Raji (cell line): ENCODE results near the gene SCP2.

ENCODE experiments used
- POLR2A ChIP-seq: IDR thresholded peaks from 2 replicates; pipeline ENCODE4 v1.6.1; 2011; ENCODE audit warnings: low read depth, low read length, control low read depth; ENCODE audit not compliant: insufficient read depth

Gene SCP2

DNA sequence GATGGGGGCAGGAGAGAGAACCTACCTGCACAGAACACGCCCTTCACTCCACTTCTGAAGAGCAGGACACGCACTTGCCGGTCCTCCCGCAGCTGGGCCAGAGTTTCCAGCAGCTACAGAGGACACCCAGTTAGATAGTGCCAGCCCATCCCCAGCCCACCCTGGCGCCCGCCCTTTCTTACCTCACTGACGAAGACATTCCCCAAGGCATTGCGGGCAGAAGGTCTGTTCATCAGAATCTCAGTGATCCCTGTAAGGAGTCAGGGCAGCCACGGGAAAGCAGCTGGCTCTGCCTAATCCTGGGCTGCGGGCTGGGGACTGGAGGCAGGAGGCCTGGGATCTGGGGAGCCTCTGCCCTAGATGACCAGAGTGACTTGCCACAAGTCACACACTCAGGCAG lies 15.5 kb upstream of the SCP2 start:
- no peak for TF ChIP-seq POLR2A

DNA sequence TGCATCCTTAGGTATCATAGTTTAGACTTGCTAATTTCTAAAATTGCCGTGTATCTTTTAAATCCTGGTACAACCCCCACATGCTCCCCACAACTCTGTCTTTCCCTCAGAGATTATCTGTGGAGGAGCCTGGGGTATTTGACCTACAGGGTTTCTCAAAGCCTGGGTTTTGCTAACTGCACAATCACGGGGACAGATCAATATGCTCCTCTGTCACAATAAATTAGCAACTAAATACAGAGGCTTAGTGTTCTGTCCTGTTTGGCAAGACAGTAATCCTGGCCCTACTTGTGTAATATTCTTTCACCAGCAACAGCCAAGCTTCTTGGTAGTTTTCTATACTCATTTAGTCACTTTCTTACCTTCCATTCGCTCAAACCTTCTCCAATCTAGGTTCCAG lies 14.1 kb upstream of the SCP2 start:
- no peak for TF ChIP-seq POLR2A

DNA sequence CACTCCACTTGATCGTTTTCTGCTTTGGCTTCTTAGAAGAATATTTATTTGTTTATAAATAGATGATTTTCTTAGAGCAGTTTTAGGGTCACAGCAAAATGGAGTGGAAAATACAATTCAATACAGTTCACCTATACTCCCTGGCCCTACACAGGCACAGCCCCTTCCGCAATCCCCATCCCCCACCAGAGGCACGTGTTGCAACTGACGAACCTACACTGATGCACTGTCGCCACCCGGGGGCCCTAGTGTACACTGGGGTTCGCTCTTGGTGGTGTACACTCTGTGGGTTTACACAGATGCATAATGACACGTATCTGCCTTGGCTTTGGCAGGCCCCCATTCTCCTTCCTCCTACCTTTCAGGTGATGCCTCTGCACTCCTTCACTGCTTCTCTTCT lies 13.5 kb upstream of the SCP2 start:
- TF ChIP-seq POLR2A, result no peak

DNA sequence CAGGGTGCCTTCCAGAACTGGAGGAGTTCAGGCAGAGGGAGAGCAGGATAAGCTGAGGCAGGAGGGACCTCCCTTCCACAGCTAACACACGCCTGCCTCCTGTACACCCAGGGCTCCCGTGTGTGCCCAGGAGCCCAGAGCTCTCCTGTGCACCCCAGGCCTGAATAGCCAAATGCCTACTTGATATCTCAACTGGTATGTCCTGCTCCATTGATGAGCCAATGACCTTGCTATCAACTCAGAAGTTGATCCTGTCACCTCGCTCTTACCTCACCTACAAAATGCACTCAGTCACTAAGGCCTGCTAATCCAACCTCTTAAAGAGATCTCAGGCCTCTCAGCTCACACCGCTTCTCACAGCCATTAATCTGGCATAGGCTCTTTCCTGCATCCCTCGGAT lies 12.6 kb upstream of the SCP2 start:
- TF ChIP-seq POLR2A, result no peak

DNA sequence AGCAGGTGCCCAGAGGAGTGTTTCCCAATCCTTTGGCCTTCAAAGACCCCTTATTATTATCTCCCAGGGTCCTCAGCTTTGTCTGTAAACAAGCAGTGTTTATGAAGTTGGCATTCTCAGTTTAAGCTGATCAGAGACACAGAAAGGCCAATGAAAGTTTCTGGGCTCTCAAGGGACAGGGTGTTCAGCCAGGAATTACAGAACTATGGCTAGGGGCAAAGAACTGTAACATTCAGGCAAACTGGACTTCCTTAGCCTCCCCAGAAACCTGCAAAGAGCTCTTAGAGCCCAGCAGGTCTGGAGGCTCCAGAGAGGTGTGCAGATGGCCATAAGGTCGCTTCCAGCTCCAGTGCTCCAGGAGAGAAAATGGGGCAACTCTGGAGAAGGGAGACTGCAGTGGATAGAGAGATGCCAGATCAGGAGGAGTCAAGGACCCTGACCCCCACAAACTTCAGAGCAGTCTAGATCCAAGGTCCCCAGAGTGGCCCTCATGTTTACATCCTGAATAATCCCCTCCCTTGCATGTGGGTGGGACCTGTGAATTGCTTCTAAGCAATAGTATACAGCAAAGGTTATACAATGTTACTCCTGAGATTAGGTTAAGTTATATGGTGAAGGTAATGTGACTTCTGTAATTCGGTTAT lies 11.7 kb upstream of the SCP2 start:
- no peak for TF ChIP-seq POLR2A

DNA sequence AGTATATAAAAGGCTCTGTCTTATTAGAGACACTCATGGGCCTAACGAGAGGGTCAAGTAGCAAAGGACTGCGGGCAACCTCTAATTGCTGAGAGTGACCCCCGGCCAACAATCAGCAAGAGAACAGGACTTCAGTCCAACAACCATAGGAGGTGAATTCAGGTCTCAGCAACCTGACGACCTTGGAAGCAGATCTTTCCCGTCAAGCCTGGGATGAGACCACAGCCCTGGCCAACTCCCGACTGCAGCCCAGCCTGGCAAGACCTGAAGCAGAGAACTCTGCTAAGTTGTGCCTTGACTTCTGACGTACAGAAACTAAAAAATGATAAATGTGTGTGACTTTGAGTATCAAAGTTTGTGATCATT lies 11.2 kb upstream of the SCP2 start:
- TF ChIP-seq POLR2A, result no peak

DNA sequence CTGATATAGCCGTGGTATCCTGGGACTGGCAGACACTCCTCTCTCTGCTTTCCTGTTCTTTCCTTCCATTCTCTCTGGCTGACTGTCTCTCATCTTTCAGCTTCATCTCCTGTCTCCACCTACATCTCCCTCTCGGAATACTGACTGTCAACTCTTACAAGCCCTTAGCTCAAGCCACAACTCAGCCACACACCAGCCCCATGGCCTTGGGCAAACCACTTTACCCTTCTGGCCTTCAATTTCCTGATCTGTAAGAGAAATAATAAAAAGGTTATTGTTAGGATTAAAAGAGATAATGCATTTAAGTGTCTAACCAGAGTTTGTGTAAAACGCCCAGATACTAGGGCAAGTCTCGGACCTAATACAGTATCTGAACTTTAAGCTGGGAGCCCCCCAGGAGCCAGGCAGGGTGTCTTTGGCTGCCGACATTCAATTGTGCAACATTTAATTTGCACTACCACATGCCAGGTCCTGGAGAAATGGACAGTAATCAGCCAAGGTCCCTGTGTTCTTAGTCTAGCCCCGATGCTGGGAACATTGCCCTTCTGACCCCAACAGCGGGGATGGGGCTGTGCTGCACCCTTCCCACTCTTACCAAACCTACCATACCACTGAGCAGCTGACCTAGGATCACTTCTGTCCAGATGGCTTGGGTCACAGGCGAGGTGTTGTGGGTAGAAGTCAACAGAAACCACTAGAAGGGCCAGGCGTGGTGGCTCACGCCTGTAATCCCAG lies 10.7 kb upstream of the SCP2 start:
- no peak for TF ChIP-seq POLR2A

DNA sequence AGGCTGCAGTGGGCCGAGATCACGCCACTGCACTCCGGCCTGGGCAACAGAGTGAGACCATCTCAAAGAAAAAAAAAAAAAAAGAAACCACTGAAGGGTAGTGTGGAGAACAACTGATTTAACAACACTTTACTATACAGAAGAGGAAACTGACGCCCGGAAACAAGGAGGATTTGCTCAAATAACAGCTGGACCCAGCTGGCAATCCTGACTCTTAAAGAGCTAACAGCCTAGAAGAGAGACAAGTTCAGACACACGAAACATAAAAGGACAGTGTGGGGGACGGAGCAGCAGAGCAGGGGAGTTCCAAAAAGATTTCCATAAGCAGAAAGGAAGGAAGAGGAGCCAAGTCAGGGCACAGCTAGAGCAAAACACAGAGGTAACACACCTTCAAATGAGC lies 9.9 kb upstream of the SCP2 start:
- no peak for TF ChIP-seq POLR2A

DNA sequence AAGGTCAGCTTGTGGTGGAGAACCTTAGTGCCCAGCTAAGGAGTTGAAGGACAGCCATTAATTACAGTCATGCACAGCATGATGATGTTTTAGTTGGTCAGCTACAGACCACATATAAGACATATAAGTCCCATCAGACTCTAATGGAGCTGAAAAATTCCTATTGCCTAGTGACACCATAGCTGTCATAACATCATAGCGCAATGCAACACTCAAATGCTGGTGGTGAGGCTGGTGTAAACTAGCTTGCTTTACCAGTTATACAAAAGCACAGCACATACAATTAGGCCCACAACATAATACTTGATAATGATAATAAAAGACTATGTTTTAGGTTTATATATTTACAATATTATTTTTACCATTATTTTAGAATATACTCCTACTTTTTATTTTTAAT lies 9.5 kb upstream of the SCP2 start:
- TF ChIP-seq POLR2A, result no peak

DNA sequence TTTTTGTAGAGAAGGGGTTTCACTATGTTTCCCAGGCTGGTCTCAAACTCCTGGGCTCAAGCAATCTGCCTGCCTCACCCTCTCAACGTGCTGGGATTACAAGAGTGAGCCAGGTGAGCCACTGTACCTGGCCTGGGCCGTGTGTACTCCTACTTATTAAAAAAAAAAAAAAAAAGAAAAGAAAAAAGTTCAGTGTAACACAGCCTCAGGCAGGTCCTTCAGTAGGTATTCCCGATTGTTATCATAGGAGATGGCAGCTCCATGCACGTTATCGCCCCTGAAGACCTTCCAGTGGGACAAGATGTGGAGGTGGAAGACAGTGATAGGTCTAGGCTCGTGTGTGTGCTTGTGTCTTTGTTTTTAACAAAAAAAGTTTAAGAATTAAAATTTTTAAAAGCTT lies 8.9 kb upstream of the SCP2 start:
- no peak for TF ChIP-seq POLR2A

DNA sequence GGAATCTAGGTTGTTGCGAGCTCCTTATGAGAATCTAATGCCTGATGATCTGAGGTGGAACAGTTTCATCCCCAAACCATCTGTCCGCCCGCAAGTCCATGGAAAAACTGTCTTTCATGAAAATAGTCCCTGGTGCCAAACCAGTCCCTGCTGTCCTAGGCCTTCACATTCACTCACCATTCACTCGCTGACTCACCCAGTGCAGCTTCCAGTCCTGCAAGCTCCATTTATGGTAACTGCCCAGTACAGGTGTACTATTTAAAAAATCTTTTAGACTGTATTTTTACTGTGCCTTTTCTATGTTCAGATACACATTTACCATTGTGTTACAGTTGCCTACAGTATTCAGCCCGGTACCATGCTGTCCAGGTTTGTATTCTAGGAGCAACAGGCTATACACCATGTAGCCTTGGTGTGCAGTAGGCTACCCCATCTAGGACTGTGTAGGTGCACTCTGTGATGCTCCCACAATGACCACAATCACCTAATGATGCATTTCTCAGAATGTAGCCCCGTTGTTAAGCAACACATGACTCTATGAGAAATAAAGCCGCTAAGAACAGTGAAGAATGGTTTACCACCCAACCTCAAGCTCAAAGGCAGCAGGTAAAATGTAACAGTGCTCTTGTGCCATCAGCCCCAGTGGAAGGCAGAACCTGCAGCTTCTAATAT lies 7.9 kb upstream of the SCP2 start:
- no peak for TF ChIP-seq POLR2A

DNA sequence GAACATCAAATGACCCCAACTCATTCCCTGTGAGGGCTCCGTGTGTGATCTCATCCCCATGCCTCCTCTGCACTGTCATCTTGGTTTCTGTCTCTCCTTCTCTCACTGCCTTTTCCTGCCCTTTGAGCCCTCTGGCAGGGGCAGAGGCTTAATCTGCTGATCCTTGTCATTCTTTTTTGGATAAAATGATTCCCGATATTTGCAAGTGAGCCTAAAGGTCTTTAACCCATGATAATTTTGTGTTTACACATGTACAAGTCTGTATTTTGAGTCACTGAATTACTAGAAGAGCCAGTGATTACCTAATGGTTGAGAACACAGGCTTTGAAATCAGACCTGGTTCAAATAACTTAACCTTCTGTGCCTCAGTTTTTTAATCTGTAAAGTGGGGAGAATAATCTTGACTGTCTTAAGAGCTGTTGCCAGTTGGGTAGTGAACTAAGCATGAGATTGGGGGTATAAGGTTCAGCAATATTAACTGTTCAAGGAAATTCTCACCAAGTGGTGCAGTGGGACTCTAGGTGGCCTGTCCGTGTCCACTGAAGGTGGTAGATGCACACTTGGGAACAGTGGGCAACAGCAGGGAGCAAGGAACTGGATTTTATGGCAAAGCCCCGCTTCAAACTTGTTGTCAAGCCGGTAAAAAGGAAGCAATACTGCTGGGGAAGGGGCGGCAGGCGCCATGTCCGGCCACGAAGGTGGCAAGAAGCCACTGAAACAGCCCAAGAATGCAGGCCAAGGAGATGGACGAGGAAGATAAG lies 7.2 kb upstream of the SCP2 start:
- TF ChIP-seq POLR2A, result no peak

DNA sequence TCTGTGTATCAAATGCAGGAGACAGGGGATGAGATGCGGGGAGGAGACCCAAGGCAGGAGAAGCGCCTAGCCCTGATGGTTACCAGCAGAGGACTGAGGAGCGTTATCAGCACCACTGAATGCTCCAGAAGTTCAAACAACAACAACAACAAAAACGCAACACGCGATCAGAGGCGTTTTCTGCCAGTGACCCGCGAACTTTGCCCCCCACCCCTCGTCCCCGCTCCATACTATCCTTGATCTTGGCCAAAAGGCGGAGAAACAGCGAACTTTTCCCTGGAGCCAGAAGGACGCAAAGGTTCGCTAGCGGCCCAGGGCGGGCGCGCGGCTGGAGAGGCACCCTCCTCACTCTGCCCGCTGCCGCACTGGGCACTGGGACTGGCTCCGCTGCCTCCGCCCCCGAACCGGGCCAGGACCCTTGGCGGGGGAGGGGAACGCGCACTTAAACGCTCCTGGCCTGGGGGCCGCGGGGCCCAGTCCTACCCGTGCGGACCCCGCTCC lies 6.2 kb upstream of the SCP2 start:
- TF ChIP-seq POLR2A, result no peak

DNA sequence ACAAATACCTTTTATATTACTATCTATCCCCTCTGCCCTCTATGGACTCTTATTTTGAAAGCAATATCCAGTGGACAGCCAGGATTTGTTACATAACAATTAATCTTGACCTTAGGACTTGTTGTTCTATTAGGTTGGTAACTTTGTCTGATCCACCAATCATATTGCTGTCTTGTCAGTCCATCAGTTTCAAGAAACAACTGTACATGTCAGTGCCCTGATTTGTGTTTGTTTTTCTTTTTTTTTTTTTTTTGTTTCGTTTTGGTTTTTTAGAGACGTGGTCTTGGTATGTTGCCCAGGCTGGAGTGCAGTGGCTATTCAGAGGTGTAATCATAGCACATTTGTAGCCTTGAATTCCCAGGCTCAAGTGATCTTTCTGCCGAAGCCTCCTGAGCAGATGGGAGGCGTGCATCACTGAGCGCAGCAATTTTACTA lies 1.5 kb upstream of the SCP2 start:
- no peak for TF ChIP-seq POLR2A

DNA sequence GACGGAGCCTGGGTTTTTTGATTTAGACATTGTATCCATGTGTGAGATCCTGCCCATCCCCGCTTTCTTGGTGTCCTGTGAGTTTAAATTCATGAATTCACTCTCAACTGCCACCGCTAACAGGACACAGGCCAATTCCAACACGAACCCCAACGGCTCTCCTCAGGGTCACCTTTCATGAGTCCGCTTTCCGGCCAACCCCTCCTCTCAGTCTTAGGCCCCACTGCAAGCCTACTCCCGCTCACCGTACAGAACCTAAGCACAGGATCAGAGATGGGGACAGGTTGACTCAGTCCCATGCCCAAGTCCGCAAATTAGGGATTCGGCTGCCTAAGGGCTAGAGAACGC lies 238 bp upstream of the SCP2 start:
- TF ChIP-seq POLR2A, result no peak

DNA sequence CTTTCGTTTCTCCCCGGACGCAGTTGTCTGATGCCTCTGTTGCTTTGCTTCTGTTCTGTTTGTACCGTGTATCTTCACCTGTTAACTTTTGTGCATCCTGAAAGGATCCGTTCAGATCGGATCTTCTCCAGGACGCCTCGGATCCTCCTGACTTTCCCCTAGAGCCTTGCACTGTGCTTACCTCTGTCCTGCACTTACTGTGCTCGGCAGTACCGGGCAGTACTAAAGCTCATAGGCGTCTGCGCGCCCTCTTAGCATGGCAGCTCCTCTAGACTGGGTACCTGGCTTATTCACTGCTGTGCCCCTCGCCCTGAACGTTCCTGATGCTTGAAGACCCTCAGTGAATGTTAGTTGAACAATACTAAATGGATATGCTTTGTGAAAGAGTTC lies 934 bp downstream of the SCP2 start:
- no peak for TF ChIP-seq POLR2A
